ENCODE data around the gene DCP1A.

DCP1A gene

DNA sequence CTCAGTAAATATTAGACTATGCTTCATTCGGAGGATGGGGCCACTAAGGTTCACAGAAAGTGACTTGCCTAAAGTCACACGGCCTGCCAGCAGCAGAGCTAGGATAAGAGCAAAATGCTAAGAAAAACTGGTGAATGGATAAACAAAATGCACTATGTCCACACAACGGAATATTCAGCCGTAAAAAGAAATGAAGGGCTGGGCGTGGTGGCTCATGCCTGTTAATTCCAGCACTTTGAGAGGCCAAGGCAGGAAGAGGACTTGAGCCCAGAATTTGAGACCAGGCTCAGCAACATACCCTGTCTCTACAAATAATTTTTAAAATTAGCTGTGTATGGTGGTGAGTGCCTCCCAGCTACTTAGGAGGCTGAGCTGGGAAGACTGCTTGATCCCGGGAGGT lies 99.2 kb downstream of the DCP1A start:
- DNase-seq (ENCODE audit: low read depth in 2 of 3, low spot score in 2 of 3) = no peak

GRCh38 chr3:53247619-53248018 lies 99.7 kb downstream of the DCP1A start:
- DNase-seq (ENCODE audit: low read depth in 2 of 3, low spot score in 2 of 3) = no peak

GRCh38 chr3:53244271-53244670 lies 103.1 kb downstream of the DCP1A start:
- DNase-seq (ENCODE audit: low read depth in 2 of 3, low spot score in 2 of 3) = no peak

DNA sequence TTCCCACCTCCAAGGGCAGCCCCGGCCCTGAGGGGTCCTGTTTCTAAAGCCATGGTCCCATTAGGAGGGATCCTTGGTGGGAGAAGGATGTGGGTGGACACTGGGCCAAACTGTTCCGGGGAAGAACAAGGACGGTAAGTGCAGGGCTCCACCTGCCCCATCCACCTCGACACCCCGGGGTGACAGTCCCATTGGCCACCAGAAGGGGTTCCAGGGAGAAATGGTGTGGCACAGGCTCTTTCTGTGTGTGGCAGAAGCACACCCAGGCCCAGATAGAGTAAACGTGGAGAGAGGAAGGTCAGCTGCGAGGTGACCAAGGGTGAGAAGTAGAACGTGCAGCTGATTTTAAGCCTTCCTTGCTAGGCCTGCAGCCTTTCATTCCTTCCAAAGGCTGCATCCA lies 103.6 kb downstream of the DCP1A start:
- no peak for DNase-seq (ENCODE audit: low read depth in 2 of 3, low spot score in 2 of 3)

GRCh38 chr3:53243165-53243564 lies 104.2 kb downstream of the DCP1A start:
- no peak for DNase-seq (ENCODE audit: low read depth in 2 of 3, low spot score in 2 of 3)

DNA sequence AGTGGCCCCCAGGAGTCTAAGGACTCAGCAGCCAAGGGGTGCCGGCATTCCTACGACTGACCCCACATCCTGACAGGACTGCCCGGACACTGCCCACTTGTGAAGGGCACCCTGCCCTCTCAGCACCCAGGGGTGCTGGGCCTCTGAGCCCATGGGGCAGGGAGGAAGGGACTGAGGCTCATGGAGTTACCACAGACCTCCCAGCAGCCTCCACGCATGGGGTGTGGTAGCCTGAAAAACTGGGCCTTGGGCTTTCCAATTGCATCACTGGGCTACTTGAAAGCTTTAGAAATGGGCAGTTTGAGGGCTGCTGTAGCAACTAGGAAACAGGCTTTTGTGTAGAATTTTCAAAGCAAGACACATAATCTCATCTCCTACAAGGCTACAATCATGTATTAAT lies 104.7 kb downstream of the DCP1A start:
- no peak for DNase-seq (ENCODE audit: low read depth in 2 of 3, low spot score in 2 of 3)

DNA sequence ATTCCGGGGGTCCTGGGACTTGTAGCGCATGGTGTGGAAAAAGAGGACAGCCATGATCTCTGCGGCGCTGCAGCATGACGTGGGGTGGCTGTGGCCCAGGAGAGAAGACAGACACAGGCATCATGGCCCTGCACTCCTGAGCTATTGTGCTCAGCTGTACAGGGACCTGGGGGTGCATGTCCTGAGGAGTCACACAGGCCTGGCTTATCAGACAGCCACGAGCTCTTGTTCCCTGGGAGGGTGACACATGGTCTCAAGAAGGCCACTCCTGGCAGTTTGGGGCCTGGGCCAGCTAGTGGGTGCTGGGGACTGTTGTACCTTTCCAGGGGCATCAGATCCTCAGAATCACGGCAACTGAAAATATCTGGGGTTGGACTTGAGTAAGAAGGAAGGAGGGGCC lies 105.2 kb downstream of the DCP1A start:
- DNase-seq (ENCODE audit: low read depth in 2 of 3, low spot score in 2 of 3) = no peak

DNA sequence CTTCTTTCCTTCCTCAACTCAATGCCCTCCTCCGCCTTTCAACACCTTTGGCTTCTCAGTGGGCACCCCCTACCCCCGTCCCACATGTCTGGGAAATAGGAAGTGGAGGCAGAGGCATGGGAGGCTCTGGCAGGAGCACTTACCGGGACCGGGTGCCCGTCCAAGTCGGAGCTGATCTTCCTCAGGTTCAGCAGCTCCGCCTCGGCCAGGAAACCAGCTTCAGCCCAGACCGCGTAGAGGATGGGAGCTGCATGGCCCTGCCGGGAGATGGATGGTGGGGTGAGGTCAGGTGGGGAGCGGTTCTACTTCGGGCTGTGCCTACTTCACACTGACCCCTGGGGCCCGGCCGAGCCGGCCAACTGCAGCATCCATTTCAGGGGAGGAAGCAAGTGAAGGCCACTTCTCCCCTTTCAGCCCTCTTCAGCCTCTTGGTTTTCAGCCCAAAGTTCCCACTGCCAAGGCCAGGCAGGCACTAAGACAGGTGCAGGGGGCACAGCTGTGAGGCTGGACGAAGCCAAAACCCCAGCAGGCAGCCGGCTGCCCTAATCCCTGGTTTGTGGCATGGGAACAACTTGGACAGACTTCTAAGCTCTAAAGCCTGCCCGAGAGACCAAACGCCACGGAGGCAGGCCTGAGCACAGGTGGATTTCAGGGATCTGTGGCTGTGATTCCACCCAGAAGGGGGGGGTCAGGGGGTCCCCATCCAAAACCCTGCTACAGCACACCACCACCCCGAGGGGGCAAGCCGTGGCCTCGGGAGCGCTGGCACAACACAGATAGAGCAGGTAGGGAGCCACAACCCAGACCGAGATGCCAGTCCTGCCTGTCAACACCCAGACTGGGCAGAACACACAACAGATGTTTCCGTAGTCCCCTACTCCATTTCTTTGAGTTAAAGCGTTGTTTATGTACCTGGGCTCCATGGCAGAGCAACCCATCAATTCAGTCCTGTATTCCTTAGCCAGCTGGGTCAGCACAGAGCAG lies 106.1 kb downstream of the DCP1A start:
- DNase-seq (ENCODE audit: low read depth in 2 of 3, low spot score in 2 of 3) = no peak

DNA sequence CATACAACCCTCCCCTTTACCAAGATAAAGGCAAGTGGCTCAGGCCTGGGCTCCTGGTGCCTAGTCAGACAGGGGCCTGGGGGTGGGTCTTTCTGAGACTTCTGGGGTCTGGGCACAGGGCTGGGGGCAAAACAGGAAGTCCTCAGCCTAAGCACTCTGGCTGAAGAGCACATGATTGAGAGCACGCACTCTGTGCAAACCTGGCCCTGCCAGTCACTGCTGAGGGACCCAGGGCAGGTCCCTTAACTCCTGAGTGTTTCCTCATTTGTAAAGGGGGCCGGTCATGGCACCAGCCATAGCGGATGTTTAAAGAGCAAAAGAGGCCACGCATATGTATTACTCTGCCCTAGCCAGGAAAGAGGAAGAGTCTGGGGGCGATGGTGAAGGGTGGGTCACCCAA lies 107.5 kb downstream of the DCP1A start:
- no peak for DNase-seq (ENCODE audit: low read depth in 2 of 3, low spot score in 2 of 3)

- DNase-seq (ENCODE audit: low read depth in 2 of 3, low spot score in 2 of 3) = no peak
Observed at GRCh38 chr3:53238886-53239285, 108.5 kb downstream of the DCP1A start.

GRCh38 chr3:53238051-53238850 lies 109.1 kb downstream of the DCP1A start:
- no peak for DNase-seq (ENCODE audit: low read depth in 2 of 3, low spot score in 2 of 3)

DNA sequence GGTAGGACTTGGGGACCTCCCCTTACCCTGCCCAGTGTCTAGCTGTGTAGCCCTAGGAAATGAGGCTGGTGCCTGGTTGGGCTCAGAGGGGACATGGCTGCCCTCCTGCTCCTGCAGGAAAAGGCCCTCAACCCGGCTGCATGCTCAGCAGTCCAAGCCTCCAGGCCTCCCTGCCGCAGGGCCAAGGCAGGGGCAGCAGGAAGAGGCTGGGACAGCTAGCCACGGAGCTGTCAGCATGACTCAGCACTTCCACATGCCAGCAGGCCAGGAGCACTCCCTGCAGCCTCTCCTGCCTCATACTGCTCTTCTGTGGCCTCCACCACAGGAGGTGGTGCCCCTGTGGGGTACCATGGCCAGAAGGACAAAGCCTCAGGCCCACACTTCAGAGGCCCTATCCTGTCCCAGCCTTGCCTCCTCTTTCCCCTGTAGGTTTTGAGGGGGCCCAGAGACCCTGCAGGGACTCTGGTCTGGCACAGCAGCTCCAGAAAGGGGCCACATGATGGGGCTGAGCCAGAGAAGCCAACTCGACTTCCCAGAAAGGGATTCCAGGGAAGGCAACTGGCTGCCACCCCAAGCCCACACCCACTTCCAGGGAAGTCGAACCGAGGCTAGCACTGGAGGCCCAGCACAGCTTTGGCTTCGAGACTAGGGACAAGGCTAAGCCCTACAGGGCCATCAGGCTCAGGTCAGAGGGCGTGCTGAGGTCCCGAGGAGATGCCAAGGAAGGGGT lies 111.1 kb downstream of the DCP1A start:
- no peak for DNase-seq (ENCODE audit: low read depth in 2 of 3, low spot score in 2 of 3)

DNA sequence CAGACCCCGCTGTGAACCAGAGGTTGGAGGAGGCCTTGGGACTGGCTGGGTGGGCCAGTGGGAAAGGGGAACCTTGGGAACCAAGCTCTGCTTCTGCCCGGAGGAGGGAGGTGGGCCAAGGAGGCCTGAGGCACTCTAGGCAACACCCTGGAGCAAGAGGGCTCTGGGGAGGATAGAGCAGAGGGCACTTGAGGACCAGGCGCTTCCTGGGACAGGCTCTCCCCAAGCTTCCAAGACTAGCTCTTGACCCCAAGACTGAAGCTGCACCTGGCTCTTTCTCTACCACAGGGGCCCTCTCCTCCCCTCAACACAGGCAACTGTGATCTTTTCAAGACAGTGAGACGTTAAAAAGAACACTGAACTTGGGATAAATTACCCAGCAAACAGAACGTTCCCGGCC lies 111.8 kb downstream of the DCP1A start:
- DNase-seq (ENCODE audit: low read depth in 2 of 3, low spot score in 2 of 3) = no peak

DNA sequence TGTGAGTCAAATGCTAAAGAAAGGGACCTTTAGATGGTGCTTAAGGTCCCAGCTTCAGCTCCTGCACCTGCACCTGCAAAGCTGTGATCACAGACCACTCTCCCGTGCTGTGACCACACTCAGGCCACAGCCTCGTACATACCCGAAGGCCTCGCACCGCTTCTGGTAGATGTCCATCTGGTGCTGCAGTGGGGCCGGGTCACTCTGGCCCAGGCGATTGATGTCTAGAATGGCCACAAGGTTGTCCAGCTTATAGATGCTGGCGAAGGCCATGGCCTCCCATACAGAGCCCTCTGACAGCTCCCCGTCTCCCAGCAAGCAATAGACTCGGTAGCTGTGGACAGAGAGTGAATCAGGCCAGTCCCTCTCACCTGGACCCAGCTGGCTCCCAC lies 112.5 kb downstream of the DCP1A start:
- DNase-seq (ENCODE audit: low read depth in 2 of 3, low spot score in 2 of 3) = no peak

DNA sequence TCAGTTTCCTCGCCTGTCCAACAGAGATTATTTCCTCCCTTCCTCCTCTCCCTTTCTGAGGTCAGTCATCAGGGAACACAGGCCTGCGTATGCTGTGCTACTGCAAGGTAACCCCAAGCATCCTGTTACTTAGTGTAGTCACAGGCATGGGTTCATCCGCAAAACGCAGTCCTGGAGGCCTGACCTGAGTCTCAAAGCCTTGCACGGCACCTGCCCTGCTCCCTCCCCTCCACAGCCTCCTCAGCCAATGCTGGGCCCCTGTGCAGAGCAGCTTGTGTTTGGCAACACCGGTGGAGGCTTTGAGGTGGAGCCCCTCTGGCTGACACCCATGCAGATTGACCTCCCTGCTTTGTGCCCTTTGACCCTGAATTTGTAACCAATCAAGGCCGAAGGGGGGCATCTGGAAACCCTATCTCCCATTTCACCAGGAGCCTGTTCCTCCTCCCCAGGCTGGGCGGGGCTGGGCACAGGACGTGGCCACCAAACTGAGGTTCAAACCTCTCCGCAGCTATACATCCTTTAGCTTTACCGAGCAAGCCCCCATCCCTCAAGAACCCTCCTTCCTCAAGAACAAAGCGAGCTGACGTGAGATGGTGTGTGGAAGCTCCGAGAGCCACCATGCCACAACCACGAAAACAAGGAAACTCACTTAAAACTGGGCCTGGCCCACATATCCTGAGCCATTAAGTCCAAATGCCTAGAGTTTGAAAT lies 113.1 kb downstream of the DCP1A start:
- DNase-seq (ENCODE audit: low read depth in 2 of 3, low spot score in 2 of 3) = no peak

Data from activated CD8-positive, alpha-beta memory T cell treated with anti-CD3 and anti-CD28 coated beads for 48 hours (primary cell).